Measurements from ENCODE around the gene CFAP54. TPM values are rescaled to one million over a fixed set of nuclear protein-coding genes. Genes with fewer than 3 reads are reported as not detected.

Gene CFAP54
- polyA plus RNA-seq, 2 of the 4 experiments (the other 2 are of a cell fraction), result 0.70 to 1.2 TPM

DNA sequence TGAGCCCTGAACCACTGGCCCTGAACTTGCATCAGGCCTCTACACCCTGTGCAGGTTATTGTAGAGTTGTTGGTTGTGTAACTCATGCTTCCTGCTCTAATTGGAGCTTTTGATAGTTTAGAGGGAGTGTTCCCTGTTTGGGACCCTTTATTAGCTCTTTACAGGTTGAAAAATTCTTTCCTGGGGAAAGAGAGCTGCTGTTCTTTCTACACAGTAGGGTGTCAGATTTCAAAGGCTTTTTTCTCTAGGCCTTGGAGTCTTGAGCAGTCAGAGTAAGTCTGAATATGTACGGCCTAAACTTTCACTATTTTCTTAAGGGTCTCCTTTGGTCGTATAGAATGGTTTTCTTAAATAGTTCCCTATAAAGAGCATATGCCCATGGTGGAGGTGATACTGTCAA, 356.9 kb downstream of the CFAP54 start:
- TF ChIP-seq GATA3 (IDR thresholded peaks at IDR 0.05; ENCODE audit: borderline replicate concordance), result no peak
- TF ChIP-seq, protein P1, sequence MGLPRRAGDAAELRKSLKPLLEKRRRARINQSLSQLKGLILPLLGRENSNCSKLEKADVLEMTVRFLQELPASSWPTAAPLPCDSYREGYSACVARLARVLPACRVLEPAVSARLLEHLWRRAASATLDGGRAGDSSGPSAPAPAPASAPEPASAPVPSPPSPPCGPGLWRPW (IDR thresholded peaks at IDR 0.05), result no peak
- no peak for TF ChIP-seq BHLHE40 (IDR thresholded peaks at IDR 0.05; ENCODE audit: low read depth, low read length)
- TF ChIP-seq MAFK (IDR thresholded peaks at IDR 0.05; ENCODE audit: partially characterized antibody), result no peak
- TF ChIP-seq HOXA7 (CRISPR knock-in tag; IDR thresholded peaks at IDR 0.05), result no peak
- ATAC-seq (no peak), FAIRE-seq (no peak), DNase-seq (ENCODE audit: low read depth in 1 of 2, low spot score in 1 of 2) (no peak)
- H3K4me3 ChIP-seq, result no peak overlapping the region
- H3K4me2 ChIP-seq, result no peak overlapping the region
- no peak overlapping the region for H3K27ac ChIP-seq
- WGBS (ENCODE audit: missing lambda C conversion rate), result 70% methylated on average over 2 of the region's 2 CpGs
- ChIA-PET POLR2A (no interaction called here), CTCF (no interaction called here)
- no peaks in the 10 kb centered on the region for H3K9me3 ChIP-seq
- H3K4me1 ChIP-seq, result no peaks in the 10 kb centered on the region

DNA sequence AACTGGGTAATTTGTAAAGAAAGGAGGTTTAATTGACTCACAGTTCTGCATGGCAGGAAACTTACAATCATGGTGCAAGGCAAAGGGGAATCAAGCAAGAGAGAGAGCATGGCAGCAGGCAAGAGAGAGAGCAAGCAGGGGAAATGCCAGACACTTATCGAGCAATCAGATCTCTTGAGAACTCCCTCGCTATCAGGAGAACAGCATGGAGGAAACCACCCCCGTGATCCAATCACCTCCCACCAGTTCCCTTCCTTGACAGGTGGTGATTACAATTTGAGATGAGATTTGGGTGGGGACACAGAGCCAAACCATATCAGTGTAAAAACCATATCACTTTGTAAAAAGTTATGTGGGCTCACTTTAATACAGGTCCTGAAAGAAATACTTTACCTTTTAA, 361.3 kb downstream of the CFAP54 start:
- no peak for TF ChIP-seq RARB (CRISPR knock-in tag; IDR thresholded peaks at IDR 0.05)
- TF ChIP-seq, protein P2, sequence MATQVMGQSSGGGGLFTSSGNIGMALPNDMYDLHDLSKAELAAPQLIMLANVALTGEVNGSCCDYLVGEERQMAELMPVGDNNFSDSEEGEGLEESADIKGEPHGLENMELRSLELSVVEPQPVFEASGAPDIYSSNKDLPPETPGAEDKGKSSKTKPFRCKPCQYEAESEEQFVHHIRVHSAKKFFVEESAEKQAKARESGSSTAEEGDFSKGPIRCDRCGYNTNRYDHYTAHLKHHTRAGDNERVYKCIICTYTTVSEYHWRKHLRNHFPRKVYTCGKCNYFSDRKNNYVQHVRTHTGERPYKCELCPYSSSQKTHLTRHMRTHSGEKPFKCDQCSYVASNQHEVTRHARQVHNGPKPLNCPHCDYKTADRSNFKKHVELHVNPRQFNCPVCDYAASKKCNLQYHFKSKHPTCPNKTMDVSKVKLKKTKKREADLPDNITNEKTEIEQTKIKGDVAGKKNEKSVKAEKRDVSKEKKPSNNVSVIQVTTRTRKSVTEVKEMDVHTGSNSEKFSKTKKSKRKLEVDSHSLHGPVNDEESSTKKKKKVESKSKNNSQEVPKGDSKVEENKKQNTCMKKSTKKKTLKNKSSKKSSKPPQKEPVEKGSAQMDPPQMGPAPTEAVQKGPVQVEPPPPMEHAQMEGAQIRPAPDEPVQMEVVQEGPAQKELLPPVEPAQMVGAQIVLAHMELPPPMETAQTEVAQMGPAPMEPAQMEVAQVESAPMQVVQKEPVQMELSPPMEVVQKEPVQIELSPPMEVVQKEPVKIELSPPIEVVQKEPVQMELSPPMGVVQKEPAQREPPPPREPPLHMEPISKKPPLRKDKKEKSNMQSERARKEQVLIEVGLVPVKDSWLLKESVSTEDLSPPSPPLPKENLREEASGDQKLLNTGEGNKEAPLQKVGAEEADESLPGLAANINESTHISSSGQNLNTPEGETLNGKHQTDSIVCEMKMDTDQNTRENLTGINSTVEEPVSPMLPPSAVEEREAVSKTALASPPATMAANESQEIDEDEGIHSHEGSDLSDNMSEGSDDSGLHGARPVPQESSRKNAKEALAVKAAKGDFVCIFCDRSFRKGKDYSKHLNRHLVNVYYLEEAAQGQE (IDR thresholded peaks at IDR 0.05), result no peak
- TF ChIP-seq EP300 (IDR thresholded peaks at IDR 0.05), result no peak
- TF ChIP-seq POLR2AphosphoS2 (conservative IDR thresholded peaks at IDR 0.05; ENCODE audit: low read length), result no peak
- TF ChIP-seq POLR2A (IDR thresholded peaks at IDR 0.05; ENCODE audit: low read length), result no peak
- TF ChIP-seq KDM1A (IDR thresholded peaks at IDR 0.05; ENCODE audit: low read depth), result no peak
- TF ChIP-seq RFX5 (IDR thresholded peaks at IDR 0.05), result no peak
- no peak for TF ChIP-seq FOSB (CRISPR knock-in tag; IDR thresholded peaks at IDR 0.05)
- TF ChIP-seq, protein P3, sequence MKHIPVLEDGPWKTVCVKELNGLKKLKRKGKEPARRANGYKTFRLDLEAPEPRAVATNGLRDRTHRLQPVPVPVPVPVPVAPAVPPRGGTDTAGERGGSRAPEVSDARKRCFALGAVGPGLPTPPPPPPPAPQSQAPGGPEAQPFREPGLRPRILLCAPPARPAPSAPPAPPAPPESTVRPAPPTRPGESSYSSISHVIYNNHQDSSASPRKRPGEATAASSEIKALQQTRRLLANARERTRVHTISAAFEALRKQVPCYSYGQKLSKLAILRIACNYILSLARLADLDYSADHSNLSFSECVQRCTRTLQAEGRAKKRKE (CRISPR knock-in tag; IDR thresholded peaks at IDR 0.05; ENCODE audit: low read depth), result no peak
- no peaks in the 10 kb centered on the region for H3K4me1 ChIP-seq
- no peak overlapping the region for H3K27ac ChIP-seq
- no peak overlapping the region for H3K4me2 ChIP-seq
- no peak for FAIRE-seq
- POLR2A ChIA-PET, result no interaction called here
- no peak overlapping the region for H3K4me3 ChIP-seq
- WGBS (ENCODE audit: missing lambda C conversion rate), result 37% methylated on average over 3 of the region's 3 CpGs
- CTCF ChIA-PET, result no interaction called here
- H3K9me3 ChIP-seq, result no peaks in the 10 kb centered on the region
- no peak for ATAC-seq
- DNase-seq (ENCODE audit: low read depth in 1 of 2, low spot score in 1 of 2), result no peak

DNA sequence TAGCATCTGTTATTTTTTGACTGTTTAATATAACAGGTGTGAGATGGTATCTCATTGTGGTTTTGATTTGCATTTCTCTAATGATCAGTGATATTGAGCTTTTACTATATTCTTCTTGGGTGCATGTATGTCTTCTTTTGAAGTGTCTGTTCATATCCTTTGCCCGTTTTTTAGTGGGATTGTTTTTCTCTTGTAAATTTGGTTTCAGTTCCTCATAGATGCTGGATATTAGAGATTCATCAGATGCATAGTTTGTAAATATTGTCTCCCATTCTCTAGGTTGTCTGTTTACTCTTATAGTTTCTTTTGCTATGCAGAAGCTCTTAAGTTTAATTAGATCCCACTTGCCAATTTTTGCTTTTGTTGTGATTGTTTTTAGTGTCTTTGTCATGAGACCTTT, 368.8 kb downstream of the CFAP54 start:
- ATAC-seq (no peak), FAIRE-seq (no peak), DNase-seq (ENCODE audit: low read depth in 1 of 2, low spot score in 1 of 2) (no peak)
- H3K9me3 ChIP-seq, result no peaks in the 10 kb centered on the region
- ChIA-PET CTCF (interaction anchor here (0.6 kb wide), 1 partner anchor 1475 kb away, joined by 3 read pairs; no protein-coding TSS in a partner anchor), POLR2A (no interaction called here)
- peaks cover 3% of the 10 kb centered on the region; the same call in 1 of the 3 replicates for H3K4me1 ChIP-seq
- H3K4me2 ChIP-seq, result no peak overlapping the region
- TF ChIP-seq, protein P3 (CRISPR knock-in tag; IDR thresholded peaks at IDR 0.05; ENCODE audit: low read depth), result no peak
- no peak for TF ChIP-seq SMC3 (IDR thresholded peaks at IDR 0.05)
- no peak for TF ChIP-seq RAD21 (conservative IDR thresholded peaks at IDR 0.05 in 1 of 2, IDR thresholded peaks at IDR 0.05 in 1 of 2)
- TF ChIP-seq, protein P4, sequence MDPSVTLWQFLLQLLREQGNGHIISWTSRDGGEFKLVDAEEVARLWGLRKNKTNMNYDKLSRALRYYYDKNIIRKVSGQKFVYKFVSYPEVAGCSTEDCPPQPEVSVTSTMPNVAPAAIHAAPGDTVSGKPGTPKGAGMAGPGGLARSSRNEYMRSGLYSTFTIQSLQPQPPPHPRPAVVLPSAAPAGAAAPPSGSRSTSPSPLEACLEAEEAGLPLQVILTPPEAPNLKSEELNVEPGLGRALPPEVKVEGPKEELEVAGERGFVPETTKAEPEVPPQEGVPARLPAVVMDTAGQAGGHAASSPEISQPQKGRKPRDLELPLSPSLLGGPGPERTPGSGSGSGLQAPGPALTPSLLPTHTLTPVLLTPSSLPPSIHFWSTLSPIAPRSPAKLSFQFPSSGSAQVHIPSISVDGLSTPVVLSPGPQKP (IDR thresholded peaks at IDR 0.05; ENCODE audit: low read depth, low read length), result no peak
- no peak for TF ChIP-seq JUNB (IDR thresholded peaks at IDR 0.05)
- no peak for TF ChIP-seq RNF2 (IDR thresholded peaks at IDR 0.05; ENCODE audit: borderline replicate concordance, low read depth)
- TF ChIP-seq NFE2L2 (conservative IDR thresholded peaks at IDR 0.05; ENCODE audit: low read length), result no peak
- no peak for TF ChIP-seq TP53 (CRISPR knock-in tag; IDR thresholded peaks at IDR 0.05)
- TF ChIP-seq, protein P5, sequence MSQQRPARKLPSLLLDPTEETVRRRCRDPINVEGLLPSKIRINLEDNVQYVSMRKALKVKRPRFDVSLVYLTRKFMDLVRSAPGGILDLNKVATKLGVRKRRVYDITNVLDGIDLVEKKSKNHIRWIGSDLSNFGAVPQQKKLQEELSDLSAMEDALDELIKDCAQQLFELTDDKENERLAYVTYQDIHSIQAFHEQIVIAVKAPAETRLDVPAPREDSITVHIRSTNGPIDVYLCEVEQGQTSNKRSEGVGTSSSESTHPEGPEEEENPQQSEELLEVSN (IDR thresholded peaks at IDR 0.05; ENCODE audit: borderline replicate concordance, low read depth), result no peak
- TF ChIP-seq, protein P6, sequence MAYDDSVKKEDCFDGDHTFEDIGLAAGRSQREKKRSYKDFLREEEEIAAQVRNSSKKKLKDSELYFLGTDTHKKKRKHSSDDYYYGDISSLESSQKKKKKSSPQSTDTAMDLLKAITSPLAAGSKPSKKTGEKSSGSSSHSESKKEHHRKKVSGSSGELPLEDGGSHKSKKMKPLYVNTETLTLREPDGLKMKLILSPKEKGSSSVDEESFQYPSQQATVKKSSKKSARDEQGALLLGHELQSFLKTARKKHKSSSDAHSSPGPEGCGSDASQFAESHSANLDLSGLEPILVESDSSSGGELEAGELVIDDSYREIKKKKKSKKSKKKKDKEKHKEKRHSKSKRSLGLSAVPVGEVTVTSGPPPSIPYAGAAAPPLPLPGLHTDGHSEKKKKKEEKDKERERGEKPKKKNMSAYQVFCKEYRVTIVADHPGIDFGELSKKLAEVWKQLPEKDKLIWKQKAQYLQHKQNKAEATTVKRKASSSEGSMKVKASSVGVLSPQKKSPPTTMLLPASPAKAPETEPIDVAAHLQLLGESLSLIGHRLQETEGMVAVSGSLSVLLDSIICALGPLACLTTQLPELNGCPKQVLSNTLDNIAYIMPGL (CRISPR knock-in tag; IDR thresholded peaks at IDR 0.05; ENCODE audit: borderline replicate concordance), result no peak
- TF ChIP-seq BHLHE40 (IDR thresholded peaks at IDR 0.05; ENCODE audit: low read depth, low read length), result no peak
- TF ChIP-seq, protein P7, sequence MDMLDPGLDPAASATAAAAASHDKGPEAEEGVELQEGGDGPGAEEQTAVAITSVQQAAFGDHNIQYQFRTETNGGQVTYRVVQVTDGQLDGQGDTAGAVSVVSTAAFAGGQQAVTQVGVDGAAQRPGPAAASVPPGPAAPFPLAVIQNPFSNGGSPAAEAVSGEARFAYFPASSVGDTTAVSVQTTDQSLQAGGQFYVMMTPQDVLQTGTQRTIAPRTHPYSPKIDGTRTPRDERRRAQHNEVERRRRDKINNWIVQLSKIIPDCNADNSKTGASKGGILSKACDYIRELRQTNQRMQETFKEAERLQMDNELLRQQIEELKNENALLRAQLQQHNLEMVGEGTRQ (IDR thresholded peaks at IDR 0.05), result no peak
- no peak overlapping the region for H3K27ac ChIP-seq
- H3K4me3 ChIP-seq, result no peak overlapping the region
- WGBS (ENCODE audit: missing lambda C conversion rate), result 0% methylated on average over 1 of the region's 1 CpG
